ENCODE data around the gene ELL.

Gene ELL

DNA sequence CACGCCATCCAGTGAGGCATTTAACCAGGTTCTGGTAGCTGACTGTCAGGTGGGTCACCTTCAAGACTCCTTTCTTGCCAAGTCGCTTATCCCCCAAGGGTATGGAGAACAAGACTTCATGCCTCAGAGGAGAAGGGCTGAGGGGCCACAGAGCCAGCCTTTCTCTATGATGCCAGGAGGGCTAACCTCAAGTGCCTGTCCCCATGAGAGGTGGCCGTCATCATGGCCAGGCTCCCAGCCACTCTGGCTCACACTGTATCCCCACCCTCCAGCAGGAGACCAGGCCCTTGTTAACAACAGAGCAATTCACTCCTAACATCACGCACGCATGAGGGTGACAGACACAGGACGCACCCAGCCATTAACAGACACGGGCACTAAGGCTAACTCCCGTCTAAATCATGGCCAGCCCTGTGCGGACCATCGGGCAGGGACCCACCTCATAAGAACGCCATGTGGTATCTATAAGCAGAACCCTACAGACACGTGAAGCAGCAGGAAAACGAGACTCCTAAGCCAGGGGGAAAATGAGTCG, 45.3 kb downstream of the ELL start:
- Histone ChIP-seq H2BK5ac (ENCODE audit: low read length) (no peak overlapping the region), H3K27ac (replicated peaks; ENCODE audit: low read length) (no peak overlapping the region), H3K4me1 (ENCODE audit: control insufficient read depth in 2 of 2, insufficient read depth in 1 of 2, low read depth in 1 of 2, low read length in 2 of 2) (peaks cover 0 to 6% of the 10 kb centered on the region in 2 donors), H3K14ac (ENCODE audit: low read length) (no peak overlapping the region), H2BK15ac (ENCODE audit: low read length) (no peak overlapping the region), H3K79me1 (ENCODE audit: low read depth, low read length) (peaks cover 15% of the 10 kb centered on the region), H3K4ac (ENCODE audit: low read length) (no peak overlapping the region), H2BK120ac (ENCODE audit: low read depth, low read length) (no peak overlapping the region), H3K27me3 (ENCODE audit: control insufficient read depth in 3 of 3, insufficient read depth in 3 of 3, low read depth in 1 of 3, low read length in 3 of 3) (no peaks in the 10 kb centered on the region), H3K36me3 (replicated peaks in 1 of 2; ENCODE audit: control insufficient read depth in 2 of 2, insufficient read depth in 2 of 2, low read length in 2 of 2) (no peaks in the 10 kb centered on the region), H4K8ac (ENCODE audit: low read depth, low read length) (no peak overlapping the region), H3K9ac (ENCODE audit: low read depth, low read length, poor library complexity) (peak overlapping the region; percentile 55), H3K23ac (ENCODE audit: low read depth, low read length, poor library complexity) (no peak overlapping the region), H2AFZ (ENCODE audit: low read length) (no peak overlapping the region), H2AK5ac (ENCODE audit: low read depth, low read length) (no peak overlapping the region), H4K91ac (ENCODE audit: low read depth, low read length, poor library complexity) (no peak overlapping the region), H3K9me3 (replicated peaks in 1 of 2; ENCODE audit: control insufficient read depth in 2 of 2, insufficient read depth in 1 of 2, low read depth in 1 of 2, low read length in 2 of 2) (peaks cover 1 to 13% of the 10 kb centered on the region in 2 donors), H3K18ac (ENCODE audit: low read length) (no peak overlapping the region), H2BK12ac (ENCODE audit: low read length) (no peak overlapping the region), H3K4me2 (ENCODE audit: insufficient read depth, low read length, poor library complexity, severe bottlenecking) (no peak overlapping the region), H3K4me3 (ENCODE audit: low read length in 2 of 2) (no peak overlapping the region)
- no CpG with 5 or more reads among the region's 14 CpGs for WGBS, 2 donors (ENCODE audit: extremely low coverage in 2 of 2, insufficient read length in 2 of 2, insufficient replicate concordance in 1 of 2)
- no peak for DNase-seq (ENCODE audit: low spot score)

DNA sequence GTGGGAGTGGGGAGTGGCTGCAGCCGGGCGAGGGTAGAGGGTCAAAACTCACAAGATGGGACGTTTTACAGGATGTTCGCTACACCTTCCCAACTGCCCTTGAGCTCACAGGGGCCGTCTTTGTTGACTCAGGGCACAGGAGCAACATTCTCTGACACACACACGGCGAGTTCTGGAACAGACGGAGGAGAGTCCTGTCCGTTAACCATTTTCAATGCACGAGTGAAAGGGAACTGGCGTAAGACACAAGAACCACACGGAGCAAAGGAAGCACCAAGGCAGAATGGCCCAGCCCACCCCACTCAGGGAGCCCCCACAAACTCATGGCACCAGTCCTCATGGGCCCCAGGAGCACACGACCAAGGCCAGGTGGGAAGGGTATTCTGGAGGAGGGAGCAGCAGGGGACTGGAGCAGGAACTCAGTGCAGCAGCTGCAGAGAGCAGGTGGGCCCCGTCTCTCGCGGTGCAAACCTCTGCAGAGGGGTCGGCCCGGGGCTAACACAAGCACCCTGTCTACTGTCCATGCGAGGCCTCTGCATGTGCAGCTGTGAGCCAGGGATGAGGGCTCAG, 46.0 kb downstream of the ELL start:
- no peak overlapping the region for H2BK15ac ChIP-seq (ENCODE audit: low read length)
- no peak overlapping the region for H3K27ac ChIP-seq (replicated peaks; ENCODE audit: low read length)
- H2AK5ac ChIP-seq (ENCODE audit: low read depth, low read length), result peak overlapping the region; percentile 72
- no peaks in the 10 kb centered on the region for H3K36me3 ChIP-seq (replicated peaks in 1 of 2; ENCODE audit: control insufficient read depth in 2 of 2, insufficient read depth in 2 of 2, low read length in 2 of 2)
- no peak overlapping the region for H3K4me2 ChIP-seq (ENCODE audit: insufficient read depth, low read length, poor library complexity, severe bottlenecking)
- H3K23ac ChIP-seq (ENCODE audit: low read depth, low read length, poor library complexity), result peak overlapping the region; percentile 46
- H2AFZ ChIP-seq (ENCODE audit: low read length), result no peak overlapping the region
- H3K9ac ChIP-seq (ENCODE audit: low read depth, low read length, poor library complexity), result no peak overlapping the region
- peaks cover 0 to 6% of the 10 kb centered on the region in 2 donors for H3K9me3 ChIP-seq (replicated peaks in 1 of 2; ENCODE audit: control insufficient read depth in 2 of 2, insufficient read depth in 1 of 2, low read depth in 1 of 2, low read length in 2 of 2)
- H2BK5ac ChIP-seq (ENCODE audit: low read length), result no peak overlapping the region
- no peak overlapping the region for H2BK120ac ChIP-seq (ENCODE audit: low read depth, low read length)
- H3K79me1 ChIP-seq (ENCODE audit: low read depth, low read length), result peaks cover 15% of the 10 kb centered on the region
- no CpG with 5 or more reads among the region's 19 CpGs for WGBS, 2 donors (ENCODE audit: extremely low coverage in 2 of 2, insufficient read length in 2 of 2, insufficient replicate concordance in 1 of 2)
- H3K18ac ChIP-seq (ENCODE audit: low read length), result peak overlapping the region; percentile 13
- H2BK12ac ChIP-seq (ENCODE audit: low read length), result no peak overlapping the region
- H3K4me1 ChIP-seq (ENCODE audit: control insufficient read depth in 2 of 2, insufficient read depth in 1 of 2, low read depth in 1 of 2, low read length in 2 of 2), result peaks cover 0 to 6% of the 10 kb centered on the region in 2 donors
- no peak overlapping the region for H3K4me3 ChIP-seq (ENCODE audit: low read length in 2 of 2)
- no peak for DNase-seq (ENCODE audit: low spot score)
- H3K4ac ChIP-seq (ENCODE audit: low read length), result no peak overlapping the region
- no peak overlapping the region for H4K8ac ChIP-seq (ENCODE audit: low read depth, low read length)
- H3K14ac ChIP-seq (ENCODE audit: low read length), result peak overlapping the region; percentile 31
- no peak overlapping the region for H4K91ac ChIP-seq (ENCODE audit: low read depth, low read length, poor library complexity)
- no peaks in the 10 kb centered on the region for H3K27me3 ChIP-seq (ENCODE audit: control insufficient read depth in 3 of 3, insufficient read depth in 3 of 3, low read depth in 1 of 3, low read length in 3 of 3)

DNA sequence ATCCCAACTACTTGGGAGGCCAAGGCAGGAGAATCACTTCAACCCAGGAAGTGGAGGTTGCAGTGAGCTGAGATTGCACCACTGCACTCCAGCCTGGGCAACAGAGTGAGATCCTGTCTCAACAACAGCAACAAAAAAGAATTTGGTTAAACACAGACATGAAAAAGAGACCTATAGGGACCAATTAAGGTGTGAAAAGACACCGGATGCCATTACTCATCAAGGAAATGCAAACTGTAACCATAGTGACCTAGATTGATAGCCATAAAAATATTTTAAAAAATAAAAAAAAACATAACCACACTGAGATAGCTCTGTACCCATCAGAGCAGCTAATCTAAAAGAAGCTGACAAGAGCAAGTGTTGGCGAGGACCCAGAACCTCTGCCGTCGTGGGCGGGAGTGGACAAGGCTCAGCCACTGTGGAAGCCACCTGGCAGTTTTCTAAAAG, 46.8 kb downstream of the ELL start:
- Histone ChIP-seq H3K79me1 (ENCODE audit: low read depth, low read length) (peaks cover 14% of the 10 kb centered on the region), H3K4me3 (ENCODE audit: low read length in 2 of 2) (no peak overlapping the region), H3K18ac (ENCODE audit: low read length) (no peak overlapping the region), H2AFZ (ENCODE audit: low read length) (no peak overlapping the region), H4K91ac (ENCODE audit: low read depth, low read length, poor library complexity) (no peak overlapping the region), H3K4ac (ENCODE audit: low read length) (no peak overlapping the region), H3K9me3 (replicated peaks in 1 of 2; ENCODE audit: control insufficient read depth in 2 of 2, insufficient read depth in 1 of 2, low read depth in 1 of 2, low read length in 2 of 2) (peaks cover 0 to 5% of the 10 kb centered on the region in 2 donors), H4K8ac (ENCODE audit: low read depth, low read length) (no peak overlapping the region), H2BK15ac (ENCODE audit: low read length) (no peak overlapping the region), H3K4me2 (ENCODE audit: insufficient read depth, low read length, poor library complexity, severe bottlenecking) (no peak overlapping the region), H3K4me1 (ENCODE audit: control insufficient read depth in 2 of 2, insufficient read depth in 1 of 2, low read depth in 1 of 2, low read length in 2 of 2) (peaks cover 4 to 10% of the 10 kb centered on the region in 2 donors), H2AK5ac (ENCODE audit: low read depth, low read length) (no peak overlapping the region), H3K36me3 (replicated peaks in 1 of 2; ENCODE audit: control insufficient read depth in 2 of 2, insufficient read depth in 2 of 2, low read length in 2 of 2) (no peaks in the 10 kb centered on the region), H2BK120ac (ENCODE audit: low read depth, low read length) (no peak overlapping the region), H3K23ac (ENCODE audit: low read depth, low read length, poor library complexity) (no peak overlapping the region), H3K14ac (ENCODE audit: low read length) (no peak overlapping the region), H2BK5ac (ENCODE audit: low read length) (no peak overlapping the region), H2BK12ac (ENCODE audit: low read length) (no peak overlapping the region), H3K9ac (ENCODE audit: low read depth, low read length, poor library complexity) (no peak overlapping the region), H3K27me3 (ENCODE audit: control insufficient read depth in 3 of 3, insufficient read depth in 3 of 3, low read depth in 1 of 3, low read length in 3 of 3) (no peaks in the 10 kb centered on the region), H3K27ac (replicated peaks; ENCODE audit: low read length) (no peak overlapping the region)
- DNase-seq (ENCODE audit: low spot score), result no peak
- no CpG with 5 or more reads among the region's 5 CpGs for WGBS, 2 donors (ENCODE audit: extremely low coverage in 2 of 2, insufficient read length in 2 of 2, insufficient replicate concordance in 1 of 2)

DNA sequence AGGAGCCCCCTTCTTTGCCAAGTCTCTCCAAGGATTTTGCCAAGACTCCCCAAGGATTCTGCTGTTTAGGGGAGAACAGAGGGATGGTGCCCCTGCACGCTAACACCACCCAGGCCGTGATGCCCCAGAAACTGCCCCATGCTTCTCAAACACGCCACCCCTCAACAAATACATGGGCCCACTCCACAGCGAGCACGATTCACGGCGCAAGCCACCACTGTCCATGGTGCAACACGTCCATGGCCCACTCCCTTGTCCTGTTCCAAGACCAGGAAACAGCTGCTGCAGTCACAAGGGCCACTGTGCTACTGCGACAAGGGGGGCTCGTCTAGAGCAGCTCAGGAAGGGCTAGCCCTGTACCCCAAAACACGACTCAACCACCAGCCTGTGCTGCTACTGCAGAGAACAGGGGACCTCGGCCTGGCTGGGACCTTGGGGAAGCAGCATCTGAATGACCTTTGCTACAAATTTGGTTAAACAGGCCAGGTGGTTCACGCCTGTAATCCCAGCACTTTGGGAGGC, 47.4 kb downstream of the ELL start:
- H2BK120ac ChIP-seq (ENCODE audit: low read depth, low read length), result no peak overlapping the region
- no peak overlapping the region for H4K8ac ChIP-seq (ENCODE audit: low read depth, low read length)
- H4K91ac ChIP-seq (ENCODE audit: low read depth, low read length, poor library complexity), result no peak overlapping the region
- H3K27me3 ChIP-seq (ENCODE audit: control insufficient read depth in 3 of 3, insufficient read depth in 3 of 3, low read depth in 1 of 3, low read length in 3 of 3), result no peaks in the 10 kb centered on the region
- H2BK12ac ChIP-seq (ENCODE audit: low read length), result no peak overlapping the region
- no peak overlapping the region for H3K27ac ChIP-seq (replicated peaks; ENCODE audit: low read length)
- H3K23ac ChIP-seq (ENCODE audit: low read depth, low read length, poor library complexity), result peak overlapping the region; percentile 69
- no peak overlapping the region for H2BK5ac ChIP-seq (ENCODE audit: low read length)
- H3K4me1 ChIP-seq (ENCODE audit: control insufficient read depth in 2 of 2, insufficient read depth in 1 of 2, low read depth in 1 of 2, low read length in 2 of 2), result peaks cover 5 to 13% of the 10 kb centered on the region in 2 donors
- no peak overlapping the region for H3K4me2 ChIP-seq (ENCODE audit: insufficient read depth, low read length, poor library complexity, severe bottlenecking)
- H3K79me1 ChIP-seq (ENCODE audit: low read depth, low read length), result peaks cover 13% of the 10 kb centered on the region
- no CpG with 5 or more reads among the region's 13 CpGs for WGBS, 2 donors (ENCODE audit: extremely low coverage in 2 of 2, insufficient read length in 2 of 2, insufficient replicate concordance in 1 of 2)
- H3K14ac ChIP-seq (ENCODE audit: low read length), result peak overlapping the region; percentile 72
- no peaks in the 10 kb centered on the region for H3K36me3 ChIP-seq (replicated peaks in 1 of 2; ENCODE audit: control insufficient read depth in 2 of 2, insufficient read depth in 2 of 2, low read length in 2 of 2)
- H2AFZ ChIP-seq (ENCODE audit: low read length), result no peak overlapping the region
- peak overlapping the region; percentile 35 for H3K9ac ChIP-seq (ENCODE audit: low read depth, low read length, poor library complexity)
- DNase-seq (ENCODE audit: low spot score), result no peak
- H3K18ac ChIP-seq (ENCODE audit: low read length), result peak overlapping the region; percentile 55
- H3K4me3 ChIP-seq (ENCODE audit: low read length in 2 of 2), result no peak overlapping the region
- peaks cover 0 to 5% of the 10 kb centered on the region in 2 donors for H3K9me3 ChIP-seq (replicated peaks in 1 of 2; ENCODE audit: control insufficient read depth in 2 of 2, insufficient read depth in 1 of 2, low read depth in 1 of 2, low read length in 2 of 2)
- no peak overlapping the region for H2BK15ac ChIP-seq (ENCODE audit: low read length)
- H2AK5ac ChIP-seq (ENCODE audit: low read depth, low read length), result no peak overlapping the region
- no peak overlapping the region for H3K4ac ChIP-seq (ENCODE audit: low read length)
